ENCODE results near the gene DAO. TPM values are rescaled to one million over a fixed set of nuclear protein-coding genes. Genes with fewer than 3 reads are reported as not detected.
A peak's percentile ranks its signal among the peaks of the same experiment; 100 is the strongest.

DAO gene
- not detected in 2 replicates for total RNA-seq (ENCODE audit: low replicate concordance)
- long read RNA-seq: 0 reads

- Mint-ChIP-seq H3K36me3 (no peaks in the 10 kb centered on the region), H3K4me1 (ENCODE audit: unreplicated experiment) (no peaks in the 10 kb centered on the region), H3K27ac (peak within 1 kb of the TSS; percentile 36), H3K27me3 (no peaks in the 10 kb centered on the region), H3K9me3 (no peaks in the 10 kb centered on the region), H3K4me3 (no peak within 1 kb of the TSS)
- no peak for DNase-seq (ENCODE audit: extremely low spot score, unreplicated experiment)
- no peak for TF ChIP-seq CTCF (conservative IDR thresholded peaks at IDR 0.05)
Observed at GRCh38 chr12:108879615-108880254, at the start of gene DAO. DAO (plus strand) TSS chr12:108880092; CDS start chr12:108885007, 4,915 bp downstream.

- no peak for DNase-seq (ENCODE audit: extremely low spot score, unreplicated experiment)
- H3K4me1 Mint-ChIP-seq (ENCODE audit: unreplicated experiment): peaks cover 35% of the 10 kb centered on the region
- H3K27me3 Mint-ChIP-seq: no peaks in the 10 kb centered on the region
- no peak overlapping the region for H3K27ac Mint-ChIP-seq
- TF ChIP-seq CTCF (conservative IDR thresholded peaks at IDR 0.05): no peak
- peaks cover 26% of the 10 kb centered on the region for H3K36me3 Mint-ChIP-seq
- H3K9me3 Mint-ChIP-seq: no peaks in the 10 kb centered on the region
- no peak overlapping the region for H3K4me3 Mint-ChIP-seq
Observed at GRCh38 chr12:108831309-108831991, 48.4 kb upstream of the DAO start.

- no peak for DNase-seq (ENCODE audit: extremely low spot score, unreplicated experiment)
Observed at GRCh38 chr12:108832208-108832607, 47.7 kb upstream of the DAO start.

GRCh38 chr12:108832730-108833354 is 47.0 kb upstream of the DAO start:
- TF ChIP-seq CTCF (conservative IDR thresholded peaks at IDR 0.05): no peak
- Mint-ChIP-seq H3K9me3 (no peaks in the 10 kb centered on the region), H3K4me1 (ENCODE audit: unreplicated experiment) (peaks cover 33% of the 10 kb centered on the region), H3K27ac (peak overlapping the region; percentile 89), H3K36me3 (peaks cover 26% of the 10 kb centered on the region), H3K4me3 (peak overlapping the region; percentile 57), H3K27me3 (no peaks in the 10 kb centered on the region)
- no peak for DNase-seq (ENCODE audit: extremely low spot score, unreplicated experiment)

More at GRCh38 chr12:108832208-108832607, 47.7 kb upstream of the DAO start:
- peaks cover 26% of the 10 kb centered on the region for H3K36me3 Mint-ChIP-seq
- H3K4me3 Mint-ChIP-seq: no peak overlapping the region
- no peaks in the 10 kb centered on the region for H3K9me3 Mint-ChIP-seq
- no peaks in the 10 kb centered on the region for H3K27me3 Mint-ChIP-seq
- no peak for TF ChIP-seq CTCF (conservative IDR thresholded peaks at IDR 0.05)
- H3K4me1 Mint-ChIP-seq (ENCODE audit: unreplicated experiment): peaks cover 30% of the 10 kb centered on the region
- peak overlapping the region; percentile 89 for H3K27ac Mint-ChIP-seq

- Mint-ChIP-seq H3K4me1 (ENCODE audit: unreplicated experiment) (peaks cover 35% of the 10 kb centered on the region), H3K4me3 (peak overlapping the region; percentile 57), H3K36me3 (peaks cover 27% of the 10 kb centered on the region), H3K9me3 (no peaks in the 10 kb centered on the region), H3K27me3 (no peaks in the 10 kb centered on the region), H3K27ac (peak overlapping the region; percentile 89)
- no peak for TF ChIP-seq CTCF (conservative IDR thresholded peaks at IDR 0.05)
- DNase-seq (ENCODE audit: extremely low spot score, unreplicated experiment): no peak
Observed at GRCh38 chr12:108833355-108833733, 46.5 kb upstream of the DAO start.

All from type B pancreatic cell (in vitro differentiated cells).